Neural cell (in vitro differentiated cells): ENCODE data around the gene SYT1. TPM values are rescaled to one million over a fixed set of nuclear protein-coding genes. Genes with fewer than 3 reads are reported as not detected.

ENCODE experiments used
- H2AFZ ChIP-seq: fragments of 200-600, 300-800 bp; sonication (generic), shearing (Covaris generic); 2 replicates; pipeline ENCODE4 v1.6.0; 2014; ENCODE audit warnings: low read depth, mild to moderate bottlenecking, antibody characterized with exemption, low read length, moderate library complexity
- H3F3A ChIP-seq: fragments of 200-600 bp; shearing (Covaris generic); 2 replicates; pipeline ENCODE4 v1.6.1; 2016; ENCODE audit warnings: mild to moderate bottlenecking, moderate library complexity, mixed read lengths, antibody characterized with exemption, low read length; ENCODE audit not compliant: insufficient read depth, poor library complexity, severe bottlenecking
- H3K27ac ChIP-seq: fragments of 200-600, 300-800 bp; sonication (generic), shearing (Covaris generic); 2 replicates; pipeline ENCODE4 v1.5.1; 2014; ENCODE audit warnings: mild to moderate bottlenecking, low read length, moderate library complexity
- H3K27me3 ChIP-seq: fragments of 300-800, 200-600 bp; sonication (generic), shearing (Covaris generic); 2 replicates; pipeline ENCODE4 v1.6.0; 2014; ENCODE audit warnings: mild to moderate bottlenecking, low read depth, low read length, moderate library complexity; ENCODE audit not compliant: insufficient read depth
- H3K36me3 ChIP-seq: fragments of 300-800, 200-600 bp; sonication (generic), shearing (Covaris generic); 2 replicates; pipeline ENCODE4 v1.5.1; 2014; ENCODE audit warnings: mild to moderate bottlenecking, antibody characterized with exemption, low read length, moderate library complexity; ENCODE audit not compliant: insufficient read depth
- H3K4me2 ChIP-seq: fragments of 300-800, 200-600 bp; sonication (generic), shearing (Covaris generic); 2 replicates; pipeline ENCODE4 v1.6.0; 2014; ENCODE audit warnings: mild to moderate bottlenecking, low read length
- H3K4me3 ChIP-seq: fragments of 300-800, 200-600 bp; sonication (generic), shearing (Covaris generic); 2 replicates; pipeline ENCODE4 v1.5.1; 2014; ENCODE audit warnings: mild to moderate bottlenecking, low read length, moderate library complexity
- H3K79me2 ChIP-seq: fragments of 200-600 bp; shearing (Covaris generic); replicated peaks from 2 replicates; pipeline ENCODE4 v1.6.0; 2014; ENCODE audit warnings: mild to moderate bottlenecking, low read length, moderate library complexity; ENCODE audit not compliant: insufficient read depth
- H3K9ac ChIP-seq: fragments of 300-800, 200-600 bp; sonication (generic), shearing (Covaris generic); 2 replicates; pipeline ENCODE4 v1.6.1; 2016; ENCODE audit warnings: mild to moderate bottlenecking, low read length, mixed read lengths
- H3K9me2 ChIP-seq: fragments of 200-600 bp; shearing (Covaris generic); 2 replicates; pipeline ENCODE4 v1.6.1; 2016; ENCODE audit warnings: mild to moderate bottlenecking, low read length, mixed read lengths; ENCODE audit not compliant: insufficient read depth
- H3K9me3 ChIP-seq: fragments of 200-600, 300-800 bp; sonication (generic), shearing (Covaris generic); 2 replicates; pipeline ENCODE4 v1.6.1; 2016; ENCODE audit warnings: mild to moderate bottlenecking, mixed run types, low read length, moderate library complexity, mixed read lengths
- H4K20me1 ChIP-seq: fragments of 200-600 bp; shearing (Covaris generic); 2 replicates; pipeline ENCODE4 v1.6.1; 2016; ENCODE audit warnings: mild to moderate bottlenecking, mixed run types; ENCODE audit not compliant: insufficient read depth
- CTCF ChIP-seq: fragments of 450-650 bp; IDR thresholded peaks from 2 replicates; pipeline ENCODE4 v1.5.1; 2014; ENCODE audit warnings: antibody characterized with exemption, mild to moderate bottlenecking, moderate library complexity; ENCODE audit not compliant: poor library complexity, severe bottlenecking
- EP300 ChIP-seq: fragments of 450-650 bp; conservative IDR thresholded peaks from 2 replicates; pipeline ENCODE4 v1.6.1; 2014; ENCODE audit warnings: antibody characterized with exemption, mild to moderate bottlenecking, moderate library complexity; ENCODE audit not compliant: poor library complexity, severe bottlenecking
- EZH2 ChIP-seq: fragments of 200-600, 300-800 bp; shearing (Covaris generic), sonication (generic); IDR thresholded peaks from 2 replicates; pipeline ENCODE4 v1.6.1; 2014; ENCODE audit warnings: antibody characterized with exemption, low read length, borderline replicate concordance, mild to moderate bottlenecking; ENCODE audit not compliant: insufficient read depth, poor library complexity, severe bottlenecking
- MXI1 ChIP-seq: fragments of 450-650 bp; conservative IDR thresholded peaks from 2 replicates; pipeline ENCODE4 v1.6.1; 2014; ENCODE audit warnings: antibody characterized with exemption, mild to moderate bottlenecking; ENCODE audit not compliant: poor library complexity, severe bottlenecking
- POLR2AphosphoS5 ChIP-seq: IDR thresholded peaks from 2 replicates; pipeline ENCODE4 v1.6.1; 2012
- RAD21 ChIP-seq: fragments of 450-650 bp; conservative IDR thresholded peaks from 2 replicates; pipeline ENCODE4 v1.6.1; 2014; ENCODE audit warnings: antibody characterized with exemption, mild to moderate bottlenecking, moderate library complexity
- REST ChIP-seq: IDR thresholded peaks from 2 replicates; pipeline ENCODE4 v1.6.1; 2012; ENCODE audit warnings: borderline replicate concordance
- SMC3 ChIP-seq: fragments of 450-650 bp; conservative IDR thresholded peaks from 2 replicates; pipeline ENCODE4 v1.6.1; 2014; ENCODE audit warnings: antibody characterized with exemption, mild to moderate bottlenecking, moderate library complexity; ENCODE audit not compliant: poor library complexity
- TAF1 ChIP-seq: IDR thresholded peaks from 2 replicates; pipeline ENCODE4 v1.6.1; 2012; ENCODE audit warnings: low read depth
- polyA plus RNA-seq: library from polyadenylated mRNA; depleted of rRNA; stranded (reverse); fragments of >200 nt; gene quantifications from 2 replicates; pipeline ENCODE4 v1.2.3, GENCODE V29; 2014

SYT1 gene
- polyA plus RNA-seq, 1 donor from 2014 or later = 103 TPM

- Histone ChIP-seq H2AFZ (no peak overlapping the region), H3K36me3 (no peaks in the 10 kb centered on the region), H3K27me3 (no peaks in the 10 kb centered on the region), H3K9me2 (no peaks in the 10 kb centered on the region), H4K20me1 (no peaks in the 10 kb centered on the region), H3K79me2 (peaks cover 74% of the 10 kb centered on the region), H3K4me3 (no peak overlapping the region), H3K27ac (no peak overlapping the region), H3K4me2 (no peak overlapping the region), H3K9me3 (no peaks in the 10 kb centered on the region), H3F3A (no peaks in the 10 kb centered on the region), H3K9ac (no peak overlapping the region)
- TF ChIP-seq TAF1 (no peak), CTCF (no peak), EZH2 (no peak), REST (no peak), EP300 (no peak), POLR2AphosphoS5 (no peak), MXI1 (no peak), RAD21 (no peak), SMC3 (no peak)
Observed at GRCh38 chr12:78871566-78871965, 7.0 kb downstream of the SYT1 start.

GRCh38 chr12:78878459-78878858 lies 13.9 kb downstream of the SYT1 start:
- no peak overlapping the region for H3K27ac ChIP-seq

More at GRCh38 chr12:78878459-78878858, 13.9 kb downstream of the SYT1 start:
- Histone ChIP-seq H3K4me2 (no peak overlapping the region), H2AFZ (no peak overlapping the region), H3K9me2 (no peaks in the 10 kb centered on the region), H3K79me2 (peaks cover 12% of the 10 kb centered on the region), H4K20me1 (no peaks in the 10 kb centered on the region), H3K27me3 (no peaks in the 10 kb centered on the region), H3F3A (no peaks in the 10 kb centered on the region), H3K4me3 (no peak overlapping the region), H3K9ac (no peak overlapping the region), H3K9me3 (no peaks in the 10 kb centered on the region), H3K36me3 (no peaks in the 10 kb centered on the region)
- TF ChIP-seq CTCF (no peak), REST (no peak), RAD21 (no peak), EP300 (no peak), TAF1 (no peak), EZH2 (no peak), SMC3 (no peak), MXI1 (no peak), POLR2AphosphoS5 (no peak)
